HG03039 (cell line): ENCODE results near the gene GJA1.
A peak's percentile ranks its signal among the peaks of the same experiment; 100 is the strongest.
"Not testable (repeated sequence)": the region's sequence is repeated elsewhere in the genome, so short reads cannot be mapped to it uniquely, and the experiment has no call there.

Source experiments
- ATAC-seq: cut with Tn5 transposase; IDR thresholded peaks from one replicate; pipeline ENCODE4 v1.9.1; 2021; ENCODE audit warnings: mild to moderate bottlenecking, moderate library complexity; ENCODE audit not compliant: unreplicated experiment

GJA1 gene

GRCh38 chr6:121436960-121437850 is 1.8 kb downstream of the GJA1 start:
- no peak for ATAC-seq

DNA sequence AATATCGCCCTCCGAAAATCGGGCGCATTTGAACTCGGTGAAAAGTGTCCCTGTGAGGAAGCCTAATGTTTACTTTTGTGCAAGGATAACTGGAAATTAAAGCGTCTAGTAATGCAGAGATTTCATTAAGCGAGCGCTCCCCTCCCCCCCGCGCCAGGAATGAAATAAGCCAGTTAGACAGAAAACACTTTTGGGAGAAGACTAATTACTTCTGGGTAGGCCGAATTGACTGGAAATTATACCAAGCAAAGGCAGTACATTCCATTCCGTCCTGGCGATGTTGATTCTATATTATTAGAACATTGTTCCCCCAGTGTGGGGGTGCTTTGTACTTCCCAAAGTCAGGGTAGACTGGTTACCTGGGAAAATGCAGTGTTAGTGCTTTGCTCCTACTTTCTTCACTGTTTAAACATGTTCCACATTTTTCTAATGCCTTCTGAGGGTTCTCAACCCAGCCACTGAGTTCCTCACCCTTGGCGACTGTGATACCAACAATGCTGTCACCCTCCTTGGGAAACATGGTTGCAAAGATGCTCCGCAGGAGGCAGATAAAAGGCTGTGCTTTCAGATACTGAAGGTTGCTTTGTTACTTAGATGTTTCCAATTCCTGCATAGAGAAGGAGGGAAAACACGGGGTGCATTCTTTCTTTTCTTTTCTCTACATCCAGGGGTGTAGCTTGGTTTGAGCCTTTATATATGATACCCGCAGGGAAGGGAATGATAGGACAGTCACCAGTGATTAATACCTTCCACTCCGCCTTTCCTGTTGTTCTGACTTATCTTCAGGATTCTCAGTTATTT is 2.6 kb downstream of the GJA1 start:
- ATAC-seq = no peak

- ATAC-seq = no peak
Measured at GRCh38 chr6:121438869-121439268, 3.4 kb downstream of the GJA1 start.

DNA sequence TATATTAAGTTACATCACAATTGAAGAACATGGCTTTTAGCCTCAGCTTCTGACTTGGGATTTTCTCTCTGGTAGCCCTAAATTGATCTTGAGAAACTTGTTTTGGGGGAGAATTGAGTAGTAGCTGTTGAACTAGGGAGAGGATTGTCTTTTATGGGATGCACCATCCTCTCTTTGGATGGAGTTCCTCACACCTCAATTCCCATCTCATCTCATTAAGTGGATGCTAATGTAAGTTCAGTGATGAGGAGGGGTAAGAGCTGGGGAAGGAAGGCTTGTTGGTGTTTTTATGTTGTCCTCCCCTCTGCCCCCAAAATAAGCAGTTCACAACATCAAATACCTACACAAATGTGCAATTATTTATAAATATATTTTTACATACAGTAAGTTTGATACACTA is 4.0 kb downstream of the GJA1 start:
- no peak for ATAC-seq

GRCh38 chr6:121439926-121440325 is 4.5 kb downstream of the GJA1 start:
- ATAC-seq = no peak

- no peak for ATAC-seq
Measured at GRCh38 chr6:121441477-121441876, 6.0 kb downstream of the GJA1 start.

DNA sequence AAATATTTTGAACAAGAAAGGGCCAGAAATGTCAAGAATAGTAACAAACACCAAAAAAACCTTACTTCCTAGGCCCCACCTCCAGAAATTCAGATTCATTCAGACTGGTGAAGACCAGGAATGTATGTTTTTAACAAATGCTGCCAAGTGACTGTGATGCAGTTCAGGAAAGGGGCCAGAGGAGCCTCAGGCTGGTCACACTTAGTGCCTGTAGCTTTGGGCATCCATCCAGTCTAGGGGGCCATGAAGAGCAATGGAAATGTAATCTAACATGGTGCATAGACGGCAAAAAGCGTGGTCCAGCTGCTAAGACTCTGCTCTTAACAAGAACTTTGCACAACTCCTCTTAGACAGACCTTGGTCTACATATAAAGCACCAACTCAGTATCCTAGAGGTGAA is 7.1 kb downstream of the GJA1 start:
- ATAC-seq = no peak

- ATAC-seq = no peak
Measured at GRCh38 chr6:121443971-121444541, 8.6 kb downstream of the GJA1 start.

GRCh38 chr6:121446705-121447104 is 11.3 kb downstream of the GJA1 start:
- not testable (repeated sequence) for ATAC-seq

- ATAC-seq = not testable (repeated sequence)
Measured at GRCh38 chr6:121447746-121448145, 12.3 kb downstream of the GJA1 start.

- not testable (repeated sequence) for ATAC-seq
Measured at GRCh38 chr6:121448528-121448927, 13.1 kb downstream of the GJA1 start.

DNA sequence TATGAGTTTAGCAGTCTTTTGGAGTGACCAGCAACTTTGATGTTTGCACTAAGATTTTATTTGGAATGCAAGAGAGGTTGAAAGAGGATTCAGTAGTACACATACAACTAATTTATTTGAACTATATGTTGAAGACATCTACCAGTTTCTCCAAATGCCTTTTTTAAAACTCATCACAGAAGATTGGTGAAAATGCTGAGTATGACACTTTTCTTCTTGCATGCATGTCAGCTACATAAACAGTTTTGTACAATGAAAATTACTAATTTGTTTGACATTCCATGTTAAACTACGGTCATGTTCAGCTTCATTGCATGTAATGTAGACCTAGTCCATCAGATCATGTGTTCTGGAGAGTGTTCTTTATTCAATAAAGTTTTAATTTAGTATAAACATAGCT is 13.9 kb downstream of the GJA1 start:
- no peak for ATAC-seq

DNA sequence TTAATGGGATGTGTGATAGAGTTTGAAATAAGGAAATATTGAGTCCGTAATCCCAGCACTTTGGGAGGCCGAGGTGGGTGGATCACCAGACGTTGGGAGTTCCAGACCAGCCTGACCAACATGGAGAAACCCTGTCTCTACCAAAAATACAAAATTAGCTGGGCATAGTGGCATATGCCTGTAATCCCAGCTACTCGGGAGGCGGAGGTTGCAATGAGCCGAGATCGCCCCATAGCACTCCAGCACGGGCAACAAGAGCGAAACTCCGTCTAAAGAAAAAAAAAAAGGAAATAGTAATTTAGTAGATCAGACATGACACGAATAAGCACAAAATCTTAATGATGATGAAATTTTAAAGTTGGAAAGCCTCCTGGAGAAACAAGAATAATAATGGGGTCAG is 14.8 kb downstream of the GJA1 start:
- ATAC-seq = no peak

DNA sequence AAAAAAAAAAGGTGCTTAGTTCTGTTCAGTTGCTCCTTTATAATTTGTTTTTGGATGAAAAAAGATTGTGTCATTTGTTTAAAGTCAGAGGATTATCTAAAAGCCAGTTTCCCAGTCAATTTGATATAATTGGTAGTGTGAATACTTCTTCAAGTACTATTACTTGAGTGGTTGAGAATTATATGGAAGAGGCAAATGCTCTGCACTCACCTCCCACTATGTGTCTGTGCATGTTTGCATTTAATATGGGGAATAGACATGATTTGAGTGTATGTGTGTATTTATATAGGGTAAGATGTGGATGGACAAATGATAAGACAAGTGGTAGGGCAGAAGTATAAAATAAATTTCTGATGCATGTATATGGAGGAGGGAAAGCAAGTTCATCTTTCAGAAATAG is 15.8 kb downstream of the GJA1 start:
- ATAC-seq = no peak

DNA sequence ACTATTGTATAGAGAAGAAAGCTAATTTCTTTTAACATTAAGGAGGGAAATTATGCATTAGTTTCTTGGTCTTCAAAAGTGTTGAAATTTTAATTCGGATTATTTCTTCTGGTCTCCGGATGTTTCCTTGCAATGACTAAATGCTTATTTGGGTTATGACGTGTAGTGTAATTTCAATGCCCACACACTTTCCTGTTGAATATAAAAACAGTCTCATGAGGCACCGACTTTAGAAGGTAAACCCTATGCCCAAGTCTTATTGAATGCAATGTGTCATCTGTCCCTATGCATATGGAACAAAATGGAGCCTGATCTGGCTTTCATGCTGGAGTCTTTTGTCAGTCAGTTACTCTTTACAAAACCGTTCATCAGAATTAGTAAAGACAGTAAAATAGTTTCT is 17.7 kb downstream of the GJA1 start:
- no peak for ATAC-seq

GRCh38 chr6:121460170-121460569 is 24.7 kb downstream of the GJA1 start:
- ATAC-seq = peak; percentile 79

DNA sequence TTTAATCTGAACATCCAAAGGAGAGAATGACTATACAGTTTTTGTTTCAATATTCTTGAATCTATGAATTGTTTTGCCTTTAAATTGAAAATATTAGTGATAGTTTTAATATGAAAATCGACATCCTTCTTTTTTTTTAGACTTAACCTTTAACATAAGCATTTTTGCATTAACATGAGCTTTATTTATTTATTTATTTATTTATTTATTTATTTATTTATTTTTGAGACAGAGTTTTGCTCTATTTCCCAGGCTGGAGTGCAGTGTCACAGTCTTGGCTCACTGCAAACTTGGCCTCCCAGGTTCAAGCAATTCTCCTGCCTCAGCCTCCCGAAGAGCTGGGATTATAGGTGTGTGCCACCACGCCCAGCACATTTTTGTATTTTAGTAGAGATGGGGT is 27.6 kb downstream of the GJA1 start:
- ATAC-seq = no peak

GRCh38 chr6:121465101-121465500 is 29.7 kb downstream of the GJA1 start:
- no peak for ATAC-seq

DNA sequence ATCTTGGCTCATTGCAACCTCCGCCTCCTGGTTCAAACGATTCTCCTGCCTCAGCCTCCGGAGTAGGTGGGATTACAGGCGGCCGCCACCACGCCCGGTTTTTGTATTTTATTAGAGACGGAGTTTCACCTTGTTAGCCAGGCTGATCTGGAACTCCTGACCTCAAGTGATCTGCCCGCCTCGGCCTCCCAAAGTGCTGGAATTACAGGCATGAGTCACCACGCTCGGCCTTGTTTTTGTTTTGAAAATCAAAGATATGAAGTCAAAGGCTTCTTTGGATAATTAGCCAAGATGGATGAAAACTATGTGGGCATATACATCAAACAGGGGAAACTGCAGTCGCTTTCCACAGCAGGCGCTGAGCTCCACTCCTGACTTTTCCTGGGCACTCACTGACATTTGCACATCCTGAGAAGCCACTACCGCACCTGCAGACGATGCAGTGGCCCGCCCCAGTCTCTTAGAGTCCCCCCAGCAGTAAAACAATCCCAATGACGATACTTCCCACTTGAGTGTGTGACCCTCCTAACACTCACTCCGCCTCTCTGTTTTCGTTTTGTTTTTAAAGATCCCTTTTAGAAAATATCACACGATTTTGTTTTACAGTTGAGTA is 44.1 kb downstream of the GJA1 start:
- no peak for ATAC-seq

- ATAC-seq = no peak
Measured at GRCh38 chr6:121480099-121480713, 44.8 kb downstream of the GJA1 start.
